GM19452 (cell line): ENCODE data around the gene SESN1.
"Not testable (repeated sequence)": the region's sequence is repeated elsewhere in the genome, so short reads cannot be mapped to it uniquely, and the experiment has no call there.

Source experiments
- ATAC-seq: cut with Tn5 transposase; IDR thresholded peaks from one replicate; pipeline ENCODE4 v1.9.1; 2021; ENCODE audit not compliant: unreplicated experiment

Gene SESN1

DNA sequence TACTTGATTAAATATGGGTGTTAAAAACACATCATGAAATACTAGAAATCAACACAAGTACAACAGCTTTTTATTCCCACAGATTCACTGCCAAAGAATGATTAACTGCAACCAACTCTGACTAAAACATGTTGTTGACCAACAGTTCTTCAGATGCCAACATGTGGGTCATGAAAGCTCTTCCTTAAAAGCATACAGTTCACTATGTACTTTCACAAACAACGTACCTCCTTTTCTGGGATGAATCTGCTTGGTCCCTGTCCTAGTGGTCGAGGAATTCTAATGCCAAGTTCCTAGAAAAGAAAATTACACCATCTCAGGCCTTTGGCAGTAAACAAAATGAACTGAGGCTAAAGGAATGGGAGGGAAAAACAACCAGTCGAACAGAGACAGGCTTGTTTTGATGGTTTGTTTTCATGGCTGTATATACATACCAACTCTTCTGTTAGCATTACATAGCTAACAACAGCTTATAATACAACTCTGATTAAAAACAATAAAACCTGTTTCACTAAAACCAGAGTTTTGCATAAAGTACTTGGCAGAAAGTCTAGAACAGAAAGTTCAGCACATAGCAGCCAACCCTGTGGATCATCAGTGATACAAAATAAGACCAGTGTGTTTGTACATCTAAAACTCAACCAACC, 92.5 kb downstream of the SESN1 start:
- no peak for ATAC-seq

DNA sequence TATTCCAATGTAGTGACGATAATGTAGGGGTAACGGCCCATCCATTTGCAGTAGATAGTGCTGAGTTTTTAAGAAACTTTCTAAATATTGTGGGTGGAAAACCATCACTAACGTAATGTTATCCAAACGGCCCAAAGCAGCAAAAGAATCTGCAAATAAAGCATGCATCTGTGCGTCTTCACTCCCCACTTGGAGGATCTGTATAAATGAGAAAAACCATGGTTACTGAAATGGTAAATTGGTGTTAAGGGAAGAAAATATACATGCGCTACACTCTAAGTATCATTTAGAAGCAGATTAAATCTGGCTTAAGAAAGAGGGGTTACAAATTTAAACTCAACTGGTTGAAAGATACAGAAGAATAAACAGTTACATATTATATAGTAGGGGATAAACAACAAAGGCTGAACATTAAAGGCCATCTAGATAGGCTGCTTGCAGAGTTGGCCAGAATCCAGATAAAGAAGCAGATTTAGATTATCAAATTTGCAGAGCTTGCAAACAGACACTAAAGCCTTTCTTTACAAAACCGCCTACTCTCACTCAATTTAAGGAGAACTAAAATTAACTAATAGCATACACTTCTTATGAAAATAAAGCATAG, 93.3 kb downstream of the SESN1 start:
- ATAC-seq, result no peak

DNA sequence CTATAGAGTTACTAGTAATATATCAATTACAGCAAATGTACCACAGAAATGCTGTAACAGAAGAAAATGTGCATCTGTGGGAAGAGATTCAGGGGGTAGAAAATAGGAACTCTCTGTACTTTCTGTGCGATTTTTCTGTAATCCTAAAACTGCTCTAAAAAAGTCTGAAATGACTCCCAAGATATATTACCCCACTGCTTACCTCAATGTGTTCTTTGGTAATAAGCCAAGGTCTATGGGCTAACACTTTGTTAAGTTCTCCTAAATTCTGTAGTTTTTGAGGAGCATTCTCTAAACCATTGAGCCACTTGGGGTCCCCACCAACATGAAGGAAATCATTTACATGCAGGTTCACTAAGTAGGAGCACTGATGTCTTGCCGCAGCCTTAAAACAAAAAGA, 94.4 kb downstream of the SESN1 start:
- no peak for ATAC-seq

DNA sequence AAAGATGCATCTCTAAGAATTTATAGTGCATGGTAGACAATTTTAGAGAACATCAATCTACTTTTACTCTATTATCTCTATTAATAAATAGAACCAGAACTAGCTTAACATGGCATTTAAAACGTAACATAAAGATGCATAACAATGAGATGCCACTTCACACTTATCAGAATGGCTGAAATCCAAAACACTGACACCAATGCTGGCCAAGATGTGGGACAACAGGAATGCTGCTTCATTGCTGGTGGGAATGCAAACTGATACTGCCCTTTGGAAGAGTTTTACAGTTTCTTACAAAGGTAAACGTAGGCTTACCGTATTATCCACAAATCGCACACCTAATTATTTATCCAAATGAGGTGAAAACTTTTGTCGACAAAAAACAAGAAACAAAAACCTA, 95.2 kb downstream of the SESN1 start:
- ATAC-seq, result no peak

DNA sequence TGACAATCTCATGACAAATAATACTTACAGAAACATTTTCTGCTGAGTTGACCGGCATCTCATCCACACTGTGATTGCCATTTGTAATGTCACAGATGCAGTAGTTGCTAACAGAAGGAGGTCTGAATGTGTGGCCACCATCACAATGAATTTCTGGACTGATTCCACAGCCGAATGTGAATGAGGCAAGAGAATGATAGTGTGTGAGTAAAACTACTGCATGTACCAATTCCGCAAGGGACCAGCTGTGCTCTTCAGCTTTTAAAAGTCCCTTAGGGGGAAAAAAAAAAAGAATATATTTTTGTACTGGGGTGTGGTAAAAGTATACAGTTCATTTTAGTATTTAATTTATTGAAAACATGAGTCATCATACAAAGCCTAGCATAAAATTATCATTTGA, 96.2 kb downstream of the SESN1 start:
- ATAC-seq, result no peak

DNA sequence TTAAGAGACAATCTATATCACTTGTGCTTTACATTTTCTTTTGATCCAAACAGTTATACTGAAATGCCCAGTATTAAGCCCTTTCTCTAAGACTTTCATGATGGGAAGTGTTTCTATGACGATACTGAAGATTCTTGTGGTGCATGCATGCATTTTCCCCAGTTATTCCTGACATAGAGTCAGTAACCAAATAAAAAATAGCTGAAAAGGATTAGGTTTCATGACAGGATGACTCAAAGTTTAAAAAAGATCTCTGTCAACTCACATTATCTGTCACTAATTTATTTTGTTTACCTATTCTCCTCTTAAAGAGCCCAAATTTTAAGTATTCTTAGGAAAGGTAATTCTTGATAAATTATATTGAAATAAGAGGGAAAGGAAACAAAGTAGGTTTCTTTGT, 98.4 kb downstream of the SESN1 start:
- ATAC-seq, result no peak

DNA sequence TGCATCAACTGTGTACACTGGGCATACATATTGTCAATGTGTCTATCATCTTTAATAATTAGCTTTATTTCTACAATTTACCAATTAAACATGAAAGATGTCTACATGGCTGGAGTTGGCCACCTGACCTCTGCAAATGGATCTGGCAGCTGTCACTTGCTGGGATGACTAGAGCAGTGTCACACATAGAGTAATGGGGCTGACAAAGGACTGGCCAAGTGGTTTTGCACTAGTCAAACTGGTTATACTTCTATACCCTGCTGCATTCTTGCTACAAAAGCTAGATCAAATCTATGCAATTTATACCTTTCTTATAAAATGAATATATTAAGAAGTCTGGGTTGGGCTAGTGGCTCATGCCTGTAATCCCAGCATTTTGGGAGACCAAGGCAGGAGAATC, 99.3 kb downstream of the SESN1 start:
- ATAC-seq, result no peak

DNA sequence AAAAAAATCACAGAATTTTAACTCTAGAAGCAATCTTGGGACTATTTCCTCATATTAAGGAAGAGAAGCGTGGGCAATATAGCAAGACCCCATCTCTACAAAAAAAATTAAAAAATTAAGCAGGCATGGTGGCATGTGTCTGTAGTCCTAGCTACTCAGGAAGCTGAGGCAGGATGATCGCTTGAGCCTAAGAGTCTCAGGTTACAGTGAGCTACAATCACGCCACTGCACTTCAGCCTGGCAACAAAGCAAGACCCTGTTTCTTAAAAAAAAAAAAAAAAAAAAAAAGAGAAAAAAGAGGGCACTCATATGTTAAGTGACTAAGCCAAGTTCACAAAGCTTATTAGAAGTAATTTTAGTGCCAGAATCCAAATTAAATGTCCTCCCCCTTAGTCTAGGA, 100.8 kb downstream of the SESN1 start:
- ATAC-seq, result no peak

DNA sequence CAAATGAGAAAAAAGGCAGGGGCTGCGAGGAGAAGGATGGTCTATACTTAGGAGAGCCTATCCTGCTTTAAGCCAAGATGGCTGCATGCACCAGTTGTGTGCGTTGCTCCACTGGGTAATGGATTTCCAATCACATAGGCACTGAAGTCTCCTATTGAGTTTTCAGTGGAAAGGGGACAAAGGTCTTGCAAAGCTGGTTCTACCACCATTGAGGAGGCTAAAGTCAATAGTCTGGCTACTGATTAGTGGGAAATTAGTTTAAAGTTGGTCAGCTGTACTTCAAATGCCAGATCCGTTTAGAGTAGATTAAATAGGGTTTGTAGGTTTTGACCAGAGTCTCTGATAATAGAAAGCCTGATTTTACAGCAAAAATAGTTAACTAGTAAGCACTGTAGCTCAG, 104.9 kb downstream of the SESN1 start:
- ATAC-seq, result no peak

DNA sequence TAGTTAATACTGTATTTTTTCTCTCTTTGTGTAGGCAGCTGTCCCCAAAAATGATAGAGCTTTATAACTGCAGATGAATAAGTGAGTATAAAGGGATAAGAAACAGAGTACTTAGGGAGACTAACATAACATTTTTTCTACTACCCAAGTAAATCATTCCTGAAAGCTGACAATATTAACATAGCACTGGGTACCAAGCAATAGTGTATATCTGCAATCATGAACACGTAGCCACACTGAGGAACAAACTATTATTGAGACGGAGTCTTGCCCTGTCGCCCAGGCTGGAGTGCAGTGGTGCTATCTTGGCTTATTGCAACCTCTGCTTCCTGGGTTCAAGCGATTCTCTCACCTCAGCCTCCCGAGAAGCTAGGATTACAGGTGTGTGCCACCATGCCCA, 105.9 kb downstream of the SESN1 start:
- ATAC-seq, result no peak

DNA sequence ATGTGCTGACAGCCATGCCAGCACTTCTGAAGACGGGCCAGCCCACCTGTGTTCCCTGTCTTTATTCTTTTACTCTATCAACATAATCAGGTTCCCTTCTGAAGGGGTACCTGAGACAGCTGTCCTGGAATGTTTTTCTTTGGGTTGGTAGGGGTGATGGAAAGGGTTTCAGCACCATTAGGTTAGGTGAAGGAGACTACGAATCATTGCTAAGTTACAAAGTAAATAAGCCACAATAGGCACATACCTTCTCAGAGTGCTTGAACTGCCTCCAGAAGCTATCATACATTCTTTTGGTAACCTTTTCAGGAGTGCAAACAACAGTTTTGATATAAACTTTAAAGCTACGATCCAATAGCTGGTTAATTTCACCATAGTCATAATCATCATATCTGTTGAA, 106.3 kb downstream of the SESN1 start:
- no peak for ATAC-seq

DNA sequence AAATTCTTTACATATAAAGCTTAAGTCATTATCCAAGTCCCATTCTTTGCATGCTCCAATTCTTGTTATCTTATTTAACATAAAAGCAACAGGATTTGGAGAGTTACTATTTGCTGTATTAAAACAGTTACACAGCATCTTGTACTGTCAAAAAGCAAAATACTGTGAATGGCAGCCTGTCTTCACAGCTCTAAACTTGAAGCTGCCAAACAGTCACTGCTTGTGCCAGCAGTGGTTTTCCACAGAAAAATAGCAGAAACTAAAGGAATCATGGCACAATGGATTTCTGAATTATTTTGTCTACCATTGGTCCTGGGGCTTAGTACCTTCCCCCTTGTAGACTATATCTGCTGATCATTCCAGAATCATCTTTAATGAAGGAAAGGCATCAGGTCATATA, 107.5 kb downstream of the SESN1 start:
- ATAC-seq, result no peak

DNA sequence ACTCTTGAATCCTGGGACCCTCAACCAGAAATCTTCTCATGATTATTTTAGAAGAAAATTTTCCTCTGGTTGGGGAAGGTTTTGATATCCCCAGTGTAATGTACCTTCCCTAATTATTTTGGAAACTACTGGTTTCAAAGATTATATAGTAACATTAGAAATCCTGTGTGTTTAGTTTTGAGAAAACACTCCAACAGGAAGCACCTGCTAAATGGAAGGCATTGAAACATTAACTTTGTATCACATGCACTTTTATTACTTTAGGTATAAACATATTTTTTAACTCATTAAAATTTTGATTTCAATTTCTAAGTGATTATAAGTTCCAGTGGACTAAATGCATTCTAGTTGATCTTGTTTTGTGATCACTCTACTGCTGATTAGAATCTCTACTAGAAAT, 109.3 kb downstream of the SESN1 start:
- no peak for ATAC-seq

DNA sequence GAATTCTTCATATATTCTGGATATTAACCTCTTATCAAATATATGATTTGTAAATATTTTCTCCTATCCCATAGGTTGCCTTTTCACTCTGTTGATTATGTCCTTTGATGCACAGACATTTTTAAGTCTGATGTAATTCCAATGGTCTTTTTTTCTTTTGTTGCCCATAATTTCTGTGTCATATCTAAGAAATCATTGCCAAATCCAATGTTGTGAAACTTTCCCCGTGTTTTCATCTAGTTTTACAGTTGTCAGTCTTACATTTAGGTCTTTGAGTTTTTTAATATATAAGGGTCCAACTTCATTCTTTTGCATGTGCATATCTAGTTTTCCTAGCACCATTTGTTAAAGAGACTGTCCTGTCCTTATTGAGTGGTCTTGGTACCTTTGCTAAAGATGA, 111.5 kb downstream of the SESN1 start:
- ATAC-seq, result no peak

DNA sequence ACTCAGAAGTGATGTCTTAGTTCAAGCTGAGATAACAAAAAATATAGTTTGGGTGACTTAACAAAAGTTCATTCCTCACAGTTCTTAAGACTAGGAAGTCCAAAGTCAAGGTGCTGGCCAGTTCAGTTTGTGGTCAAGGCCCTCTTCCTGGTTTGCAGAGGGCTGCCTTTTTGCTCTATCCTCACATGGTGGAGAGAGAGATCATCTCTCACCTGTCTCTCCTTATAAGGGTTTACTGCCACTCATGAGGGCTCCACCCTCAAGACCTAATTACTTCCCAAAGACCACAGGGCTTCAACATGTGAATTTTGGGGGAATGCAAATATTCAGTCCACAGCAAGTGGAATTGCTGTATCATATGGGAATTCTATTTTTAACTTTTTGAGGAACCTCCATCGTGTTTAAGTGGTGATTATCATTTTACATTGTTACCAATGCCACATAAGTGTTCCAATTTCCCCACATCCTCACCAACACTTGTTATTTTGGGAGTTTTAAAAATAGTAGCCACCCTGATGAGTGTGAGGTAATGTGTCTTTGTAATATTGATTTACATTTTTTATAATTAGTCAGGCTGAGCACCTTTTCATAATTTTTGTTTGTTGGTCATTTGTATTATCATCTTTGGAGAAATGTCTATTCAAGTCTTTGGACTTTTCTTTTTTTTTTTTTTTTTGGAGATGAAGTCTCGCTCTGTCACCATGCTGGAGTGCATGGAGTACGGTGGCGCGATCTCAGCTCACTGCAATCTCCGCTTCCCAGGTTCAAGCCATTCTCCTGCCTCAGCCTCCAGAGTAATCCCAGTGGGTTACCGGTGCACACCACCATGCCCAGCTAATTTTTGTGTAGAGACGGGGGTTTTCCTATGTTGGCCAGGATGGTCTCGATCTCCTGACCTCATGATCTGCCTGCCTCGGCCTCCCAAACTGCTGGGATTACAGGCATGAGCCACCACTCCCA, 112.2 kb downstream of the SESN1 start:
- ATAC-seq, result no peak

DNA sequence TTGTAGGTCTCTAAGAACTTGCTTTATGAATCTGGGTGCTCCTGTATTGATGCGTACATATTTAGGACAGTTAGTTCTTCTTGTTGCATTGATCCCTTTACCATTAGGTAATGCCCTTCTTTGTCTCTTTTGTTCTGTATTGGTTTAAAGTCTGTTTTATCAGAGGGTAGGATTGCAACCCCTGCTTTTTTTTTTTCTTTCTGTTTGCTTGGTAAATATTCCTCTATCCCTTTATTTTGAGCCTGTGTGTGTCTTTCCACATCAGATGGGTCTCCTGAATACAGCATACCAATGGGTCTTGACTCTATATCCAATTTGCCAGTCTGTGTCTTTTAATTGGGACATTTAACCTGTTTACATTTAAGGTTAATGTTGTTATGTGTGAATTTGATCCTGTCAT, 116.0 kb downstream of the SESN1 start:
- not testable (repeated sequence) for ATAC-seq

DNA sequence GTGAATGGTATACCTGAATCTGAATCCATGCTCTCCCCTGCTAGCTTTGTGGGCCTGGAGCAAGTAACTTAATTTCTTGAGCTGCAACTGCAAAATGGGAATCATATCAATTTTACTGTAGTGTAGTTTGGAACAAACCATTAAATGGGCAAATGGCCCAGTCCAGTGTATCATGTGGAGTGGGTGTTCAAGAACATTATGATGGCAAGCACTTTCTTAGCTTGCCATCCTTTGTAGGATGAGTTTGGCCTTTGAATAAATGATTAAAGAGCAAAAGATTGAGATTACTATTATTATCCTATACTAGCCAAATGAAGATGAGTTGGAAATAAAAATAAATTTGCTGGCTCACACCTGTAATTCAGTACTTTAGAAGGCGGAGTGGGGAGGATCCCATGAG, 120.4 kb downstream of the SESN1 start:
- no peak for ATAC-seq

DNA sequence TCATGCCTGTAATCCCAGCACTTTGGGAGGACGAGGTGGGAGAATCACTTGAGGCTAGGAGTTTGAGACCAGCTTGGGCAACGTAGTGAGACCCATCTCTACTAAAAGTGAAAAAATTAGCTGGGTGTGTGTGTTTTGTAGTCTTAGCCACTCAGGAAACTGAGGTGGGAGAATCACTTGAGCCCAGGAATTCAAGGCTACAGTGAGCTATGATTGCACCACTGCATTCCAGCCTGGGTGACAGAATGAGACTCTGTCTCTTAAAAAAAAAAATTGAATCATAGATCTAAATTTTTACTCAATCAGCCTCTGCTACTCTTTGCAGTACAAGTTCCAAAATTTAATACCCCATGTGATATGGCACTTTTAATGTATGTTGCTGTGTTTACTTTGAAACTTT, 124.9 kb downstream of the SESN1 start:
- no peak for ATAC-seq

DNA sequence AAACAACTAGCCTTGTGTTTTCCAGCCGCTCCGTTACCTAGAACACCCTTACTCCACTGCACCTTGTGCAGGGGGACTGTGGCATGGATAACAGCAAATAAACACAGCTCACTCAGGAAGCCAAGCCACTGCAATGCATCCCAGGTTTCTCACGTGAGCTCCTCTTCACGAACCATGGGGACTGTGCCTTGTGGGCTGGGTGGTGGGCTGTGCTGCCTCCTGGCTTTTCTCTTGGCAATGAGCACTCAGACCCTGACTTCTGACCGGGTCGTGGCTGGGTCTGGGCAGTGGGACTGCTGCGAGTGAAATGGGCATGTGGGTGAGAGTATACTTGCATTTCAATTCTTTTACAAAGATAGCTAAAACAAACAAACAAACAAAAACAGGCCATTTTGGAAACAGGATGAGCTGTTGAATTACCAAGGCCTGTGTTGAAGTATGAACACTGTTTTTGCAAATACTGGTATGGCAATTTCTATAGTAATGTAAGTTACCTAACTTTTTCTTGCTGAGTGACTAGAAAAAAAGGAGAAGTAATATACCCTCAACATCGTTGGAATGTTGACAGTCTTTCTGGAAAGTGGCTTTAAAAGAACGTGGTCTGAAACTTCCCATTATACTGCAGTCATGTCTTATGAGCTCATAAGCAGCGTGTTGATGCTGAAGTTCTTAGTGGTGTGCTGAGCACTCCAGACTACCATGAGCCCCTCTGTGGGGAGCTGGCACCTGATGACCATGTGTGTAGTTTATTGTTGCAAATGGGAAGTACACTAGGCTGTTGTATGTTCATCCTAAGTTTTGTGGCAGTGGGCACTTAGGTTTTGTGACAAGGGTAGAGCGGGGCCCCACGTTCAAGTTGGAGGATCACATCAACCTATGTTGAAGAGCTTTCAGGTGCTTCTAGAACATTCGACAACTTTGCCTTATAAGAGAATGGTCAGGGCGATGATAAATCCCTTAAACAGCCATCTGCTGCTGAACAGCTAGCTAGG, 126.0 kb downstream of the SESN1 start:
- no peak for ATAC-seq

DNA sequence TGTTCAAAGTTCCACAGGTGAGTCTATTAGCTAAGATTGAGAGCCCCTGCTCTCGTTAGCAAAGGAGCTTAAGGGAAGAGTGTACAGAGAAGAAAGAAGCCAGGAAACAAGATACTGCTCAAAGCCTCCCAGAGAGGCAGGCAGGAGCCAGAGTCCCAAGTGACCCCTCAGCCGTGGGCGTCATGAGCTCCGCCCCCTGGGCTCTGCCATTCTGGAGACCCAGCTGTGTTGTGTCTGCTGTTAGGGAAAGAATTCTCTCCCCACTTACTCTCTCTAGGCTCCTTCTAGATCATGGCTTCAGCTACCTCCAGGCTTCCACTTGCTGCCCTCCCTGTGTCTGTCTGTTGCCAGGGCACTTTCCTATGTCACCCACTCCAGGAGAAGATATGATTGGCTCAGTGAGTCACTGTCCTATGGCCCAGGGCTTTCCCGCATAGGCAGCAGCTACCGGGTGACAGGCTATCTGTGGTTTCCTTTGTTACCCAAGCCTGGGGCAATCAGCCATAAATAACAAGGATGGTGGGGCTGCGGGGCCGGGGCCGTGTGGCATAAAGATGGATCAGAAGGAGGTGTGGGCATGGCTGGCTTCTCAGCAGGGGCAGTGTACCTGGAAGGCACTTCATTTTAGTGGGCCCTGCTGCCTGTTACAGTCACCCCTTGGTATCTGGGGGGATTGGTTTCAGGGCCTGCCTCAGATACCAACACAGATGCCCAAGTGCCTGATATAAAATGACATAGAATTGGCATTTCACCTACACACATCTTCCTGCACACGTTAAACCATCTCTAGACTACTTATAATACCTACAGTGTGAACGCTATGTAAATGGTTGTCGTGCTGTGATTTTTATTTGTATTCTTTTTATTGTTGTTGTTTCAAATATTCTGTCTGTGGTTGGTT, 127.5 kb downstream of the SESN1 start:
- no peak for ATAC-seq
